DMS53 treated with DMSO at 0.1 percent for 48 hours (cell line): Measurements from ENCODE around the gene COL24A1.
"Not testable (repeated sequence)": the region's sequence is repeated elsewhere in the genome, so short reads cannot be mapped to it uniquely, and the experiment has no call there.

Experiments
- DNase-seq: peaks from one replicate; lab custom pipeline; 2025; ENCODE audit not compliant: unreplicated experiment; lab: John Stamatoyannopoulos, UW

The COL24A1 gene

DNA sequence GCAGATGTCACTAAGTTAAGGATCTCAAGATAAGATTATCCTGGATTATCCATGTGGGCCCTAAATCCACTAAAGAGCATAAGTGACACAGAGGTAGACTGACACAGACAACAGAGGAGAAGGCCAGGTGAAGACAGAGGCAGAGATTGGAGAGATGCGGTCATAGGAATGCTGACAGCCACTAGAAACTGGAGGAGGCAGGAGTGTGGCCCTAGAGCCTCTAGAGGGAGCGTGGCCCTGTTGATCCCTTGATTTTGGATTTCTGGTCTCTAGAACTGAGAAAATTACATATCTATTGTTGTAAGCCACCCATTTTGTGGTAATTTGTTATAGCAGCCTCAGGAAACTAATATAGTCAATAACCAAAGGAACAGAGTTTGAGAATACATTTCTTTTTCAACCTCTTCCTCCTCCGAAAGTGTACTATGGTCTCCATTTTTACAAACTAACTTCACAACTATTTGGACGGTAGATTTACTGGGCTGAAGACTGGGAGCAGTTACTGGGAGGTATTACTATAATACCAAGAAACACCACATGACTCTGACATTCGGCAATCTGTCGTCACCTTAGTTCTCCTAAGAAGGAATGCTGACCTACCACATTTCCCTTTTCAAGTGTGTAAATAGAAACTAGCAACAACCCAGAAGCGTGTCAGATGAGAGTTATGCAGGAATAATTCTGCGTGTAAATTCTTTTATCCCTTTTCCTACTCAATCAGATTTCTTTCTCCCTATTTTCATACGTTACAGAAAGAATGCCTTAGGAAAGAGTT lies 332.3 kb downstream of the COL24A1 start:
- no peak for DNase-seq

- no peak for DNase-seq
These were observed 333.9 kb downstream of the COL24A1 start for GRCh38 chr1:85822696-85823095.

GRCh38 chr1:85818371-85818770 lies 338.2 kb downstream of the COL24A1 start:
- peak; percentile 83 for DNase-seq

DNA sequence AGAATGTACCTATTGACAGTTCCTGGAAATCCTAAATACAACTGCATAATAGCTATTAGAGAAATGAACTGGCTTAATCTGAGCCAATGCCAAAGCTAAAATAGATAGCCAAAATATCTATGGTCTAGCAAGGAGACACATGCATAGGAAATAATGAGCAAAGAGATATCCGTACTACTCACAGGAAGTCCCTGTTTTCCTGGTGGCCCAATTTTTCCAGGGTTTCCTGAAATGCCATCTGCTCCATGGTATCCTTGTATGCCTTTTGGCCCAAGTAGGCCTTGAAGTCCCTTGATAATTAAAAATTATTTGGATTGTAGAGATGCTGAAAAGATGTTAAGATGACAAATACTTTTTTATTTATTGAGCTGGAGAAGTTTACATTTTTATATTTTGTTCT lies 340.0 kb downstream of the COL24A1 start:
- no peak for DNase-seq

- DNase-seq = no peak
These were observed 340.7 kb downstream of the COL24A1 start for GRCh38 chr1:85815906-85816305.

DNA sequence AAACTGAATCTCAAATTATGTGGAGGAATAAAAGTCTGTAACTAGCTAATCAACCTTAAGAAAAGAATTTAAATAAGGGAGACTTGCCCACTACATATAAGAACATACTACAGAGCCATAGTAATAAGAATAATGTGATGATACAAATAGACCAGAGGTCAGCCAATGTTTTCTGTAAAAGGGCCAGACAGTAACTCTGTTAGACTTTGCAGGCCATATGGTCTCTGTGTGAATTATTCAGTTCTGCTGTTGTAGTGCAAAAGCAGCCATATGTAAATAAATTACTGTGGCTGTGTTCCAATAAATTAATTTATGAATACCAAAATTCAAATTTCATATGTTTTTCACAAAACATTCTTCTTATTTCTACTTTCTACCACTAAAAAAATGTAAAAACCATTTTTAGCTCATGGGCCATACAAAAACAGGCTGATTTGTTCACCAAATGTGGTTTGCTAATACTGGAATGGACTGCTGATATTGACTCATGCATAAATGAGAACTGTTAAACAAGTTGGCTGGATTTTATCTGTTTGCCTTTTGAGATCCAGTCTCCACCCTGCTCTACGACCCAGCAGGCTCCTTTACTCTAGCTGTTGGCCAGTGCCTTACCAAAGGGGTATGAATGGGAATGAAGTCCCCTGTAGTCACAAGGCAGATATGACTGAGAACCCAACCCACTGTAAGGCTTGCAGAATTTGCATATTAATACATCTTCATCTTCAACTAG lies 350.2 kb downstream of the COL24A1 start:
- DNase-seq = no peak

- DNase-seq = no peak
These were observed 355.1 kb downstream of the COL24A1 start for GRCh38 chr1:85801520-85801919.

- DNase-seq = no peak
These were observed 356.8 kb downstream of the COL24A1 start for GRCh38 chr1:85799737-85800136.

GRCh38 chr1:85798419-85798818 lies 358.2 kb downstream of the COL24A1 start:
- no peak for DNase-seq

- DNase-seq = not testable (repeated sequence)
These were observed 379.6 kb downstream of the COL24A1 start for GRCh38 chr1:85777021-85777420.

GRCh38 chr1:85762804-85763203 lies 393.8 kb downstream of the COL24A1 start:
- no peak for DNase-seq

- no peak for DNase-seq
These were observed 399.7 kb downstream of the COL24A1 start for GRCh38 chr1:85756864-85757263.

GRCh38 chr1:85748120-85748519 lies 408.5 kb downstream of the COL24A1 start:
- peak; percentile 29 for DNase-seq

DNA sequence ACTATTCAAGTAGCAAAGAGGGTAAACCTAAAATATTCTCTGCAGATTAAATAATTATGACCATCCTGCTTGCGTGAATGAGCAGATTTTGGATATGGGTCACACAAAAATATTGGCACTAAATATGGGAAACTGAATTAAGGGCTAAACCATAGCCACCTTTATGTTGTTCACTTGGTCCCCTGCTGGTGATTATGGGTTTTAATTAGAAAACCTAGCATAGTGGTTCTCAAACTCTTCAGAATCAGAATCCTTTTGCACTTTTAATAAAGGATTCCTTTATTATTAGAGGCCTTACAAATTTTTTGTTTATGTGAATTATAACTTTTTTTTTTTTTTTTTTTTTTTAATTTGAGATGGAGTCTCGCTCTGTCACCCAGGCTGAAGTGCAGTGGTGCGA lies 409.8 kb downstream of the COL24A1 start:
- no peak for DNase-seq

DNA sequence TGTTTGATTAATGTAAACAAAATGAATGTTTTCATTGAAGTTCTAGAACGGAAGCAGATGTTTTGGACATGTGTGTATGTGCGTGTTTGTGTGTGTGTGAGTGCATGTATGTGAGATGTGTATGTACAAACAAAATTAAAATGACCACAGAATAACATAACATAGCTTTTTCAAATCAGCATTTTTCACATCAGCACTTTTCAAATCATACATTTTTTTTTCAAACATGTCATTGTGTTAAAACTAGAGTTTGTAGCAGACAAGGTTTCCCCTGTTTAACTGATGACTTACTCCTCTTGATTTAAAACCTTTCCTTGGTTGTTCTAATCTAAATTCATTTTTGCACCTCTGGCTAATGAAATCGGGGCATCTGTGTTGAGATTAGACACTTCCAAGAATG lies 412.8 kb downstream of the COL24A1 start:
- no peak for DNase-seq

DNA sequence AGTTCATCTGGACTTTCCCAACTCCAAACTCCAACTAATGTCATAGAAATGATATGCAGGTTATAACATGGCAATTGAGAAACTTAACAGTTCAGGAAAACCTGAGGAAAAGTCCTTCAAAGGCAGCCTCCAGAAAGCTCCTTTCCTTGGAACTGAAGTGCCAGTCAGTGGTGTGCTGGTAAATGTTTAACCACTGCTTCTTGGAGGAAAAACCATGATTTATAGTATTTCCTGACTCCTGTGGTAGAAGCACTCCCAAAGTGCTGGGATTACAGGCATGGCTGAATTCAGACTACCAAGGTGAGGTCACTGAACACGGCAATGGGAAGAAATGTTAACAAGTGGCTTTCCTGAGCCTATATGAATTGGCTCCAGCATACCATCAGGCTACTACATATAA lies 421.6 kb downstream of the COL24A1 start:
- DNase-seq = peak; percentile 86

DNA sequence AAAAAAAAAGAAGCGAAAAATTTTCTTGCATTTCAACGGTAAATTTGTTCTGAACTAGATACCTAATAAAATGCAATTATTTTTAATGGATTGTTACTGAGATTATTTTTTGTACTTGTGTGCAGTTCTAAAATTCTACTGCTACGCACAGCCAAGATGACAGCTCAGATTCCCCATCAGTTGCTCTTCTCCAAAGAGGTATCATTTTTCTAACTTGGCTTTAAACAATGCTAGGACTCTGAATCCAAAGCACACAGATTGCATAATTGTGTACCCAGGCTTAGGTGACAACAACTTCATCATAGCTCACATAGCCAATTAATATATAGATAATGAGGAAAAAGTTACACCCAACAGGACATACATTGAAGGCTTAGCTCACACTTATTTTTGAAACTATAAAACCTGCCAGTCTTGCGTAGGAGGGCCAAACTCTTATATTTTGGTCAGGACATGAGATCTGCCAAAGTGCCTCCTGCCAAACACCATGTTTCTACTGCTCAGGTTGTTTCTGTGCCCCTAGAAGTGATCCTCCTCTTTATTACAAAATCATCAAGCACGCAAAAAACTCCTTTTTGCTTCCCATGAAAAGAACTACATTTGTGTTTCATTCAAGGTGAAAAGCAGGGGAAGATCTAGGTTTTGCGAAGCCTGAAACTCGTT lies 437.8 kb downstream of the COL24A1 start:
- DNase-seq = no peak

GRCh38 chr1:85714418-85715114 lies 442.0 kb downstream of the COL24A1 start:
- DNase-seq = not testable (repeated sequence)

DNA sequence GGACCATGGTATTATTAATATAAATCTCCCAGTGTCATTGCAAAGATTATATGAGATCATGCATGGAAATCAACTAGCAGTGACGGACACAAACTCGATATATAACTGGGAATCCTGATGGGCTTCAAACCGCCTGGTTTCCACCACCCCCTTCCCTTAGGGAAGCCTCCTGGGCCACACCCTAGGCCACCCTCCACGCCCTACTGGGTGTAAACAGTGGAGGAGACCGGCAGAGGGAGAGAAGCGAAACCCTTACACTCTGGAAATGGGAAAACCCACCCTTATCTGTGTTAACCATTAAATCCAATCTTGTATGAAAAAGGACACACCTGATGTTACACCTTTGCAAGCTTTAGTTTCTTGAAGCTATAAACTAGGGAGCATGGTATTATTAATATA lies 447.7 kb downstream of the COL24A1 start:
- no peak for DNase-seq

DNA sequence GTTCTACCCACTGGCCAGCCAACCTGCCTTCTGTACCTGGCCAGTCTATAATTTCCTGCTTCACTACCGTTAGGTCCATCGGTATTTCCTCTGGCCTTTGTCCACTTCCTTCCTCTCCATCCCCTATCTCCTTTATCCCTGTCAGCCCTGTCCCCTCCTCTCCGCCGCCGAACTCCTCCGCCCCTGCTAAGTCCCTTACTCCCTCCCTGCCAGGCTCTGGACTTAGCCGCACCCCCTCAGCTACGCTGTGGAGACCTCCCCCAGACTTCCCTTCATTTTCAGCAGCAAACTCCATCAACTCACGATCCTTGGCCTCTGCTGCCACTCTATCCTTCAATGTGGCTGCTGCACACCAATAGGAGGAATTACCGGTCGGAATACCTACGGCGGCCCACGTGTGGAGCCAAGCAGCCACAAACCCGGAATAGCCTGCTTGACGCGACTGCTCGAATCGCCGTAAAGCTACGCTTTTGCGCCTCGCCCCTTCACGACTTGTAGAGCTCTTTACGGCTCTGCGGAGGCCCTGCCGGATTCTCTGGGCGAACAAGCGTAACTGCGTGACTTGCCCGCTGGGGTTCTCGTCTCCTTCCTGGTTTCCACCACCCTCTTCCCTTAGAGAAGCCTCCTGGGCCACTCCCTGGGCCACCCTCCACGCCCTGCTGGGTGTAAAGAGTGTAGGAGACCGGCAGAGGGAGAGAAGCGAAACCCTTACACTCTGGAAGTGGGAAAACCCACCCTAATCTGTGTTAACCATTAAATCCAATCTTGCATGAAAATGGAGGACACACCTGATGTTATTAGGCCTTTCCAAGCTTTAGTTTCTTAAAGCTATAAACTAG lies 448.4 kb downstream of the COL24A1 start, which contains the start of gene ZNHIT6:
ZNHIT6 (minus strand) TSS at position 444 of the 839 bp plus-strand sequence; CDS start at position 295, 149 bp downstream.
- DNase-seq = peak; percentile 97
